Spleen (tissue), 11 donors: ENCODE measurements around the gene KRTAP12-1. TPM values are rescaled to one million over a fixed set of nuclear protein-coding genes. Genes with fewer than 3 reads are reported as not detected.

Experiments used
- DNase-seq: peaks from one replicate; pipeline ENCODE4 v3.0.0-alpha.2; 2020
- H3K27ac ChIP-seq, 8 donors: fragments of 200-600 bp; sonication (generic) in 7 of 8; 1 replicate in 4 of 8; 2 replicates in 4 of 8; pipeline versions ENCODE4 v1.5.0 to v1.8.0; 2016 to 2021; ENCODE audit warnings: inconsistent platforms in 4 of 8, mild to moderate bottlenecking in 4 of 8, moderate library complexity in 1 of 8
- H3K27me3 ChIP-seq, 7 donors: fragments of 200-600 bp; sonication (generic) in 6 of 7; replicated peaks in 1 of 7; 1 replicate in 4 of 7; 2 replicates in 3 of 7; pipeline versions ENCODE4 v1.5.0 to v1.8.0; 2016 to 2021; ENCODE audit warnings: inconsistent platforms in 3 of 7, mild to moderate bottlenecking in 1 of 7
- H3K36me3 ChIP-seq, 6 donors: fragments of 200-600 bp; sonication (generic) in 5 of 6; 1 replicate in 4 of 6; 2 replicates in 2 of 6; pipeline versions ENCODE4 v1.5.0 to v1.8.0; 2016 to 2021; ENCODE audit warnings: inconsistent platforms in 2 of 6
- H3K4me1 ChIP-seq, 6 donors: fragments of 200-600 bp; sonication (generic) in 5 of 6; 1 replicate in 3 of 6; 2 replicates in 3 of 6; pipeline versions ENCODE4 v1.5.0 to v1.8.0; 2016 to 2021; ENCODE audit warnings: inconsistent platforms in 3 of 6
- H3K4me3 ChIP-seq, 8 donors: fragments of 200-600 bp; sonication (generic) in 7 of 8; 1 replicate in 4 of 8; 2 replicates in 4 of 8; pipeline versions ENCODE4 v1.5.0 to v1.8.0; 2016 to 2021; ENCODE audit warnings: inconsistent platforms in 4 of 8, mild to moderate bottlenecking in 4 of 8, moderate library complexity in 2 of 8
- H3K9me3 ChIP-seq, 8 donors: fragments of 200-600 bp; sonication (generic) in 7 of 8; 1 replicate in 4 of 8; 2 replicates in 4 of 8; pipeline versions ENCODE4 v1.5.0 to v1.8.0; 2016 to 2021; ENCODE audit warnings: inconsistent platforms in 4 of 8
- POLR2A ChIP-seq, 3 donors: fragments of 450-650 bp; IDR thresholded peaks; one replicate each; pipeline ENCODE4 v1.5.1; 2017; ENCODE audit warnings: antibody characterized with exemption in 3 of 3, mild to moderate bottlenecking in 1 of 3
- POLR2AphosphoS5 ChIP-seq, 3 donors: sonication (generic); formaldehyde crosslinking; IDR thresholded peaks; one replicate each; pipeline ENCODE4 v1.5.1; 2017; ENCODE audit warnings: antibody characterized with exemption in 3 of 3
- WGBS, 5 donors: extraction: QIAGEN DNeasy Blood & Tissue Kit in 3 of 5; methylation state at CpG; one replicate each; pipeline versions ENCODE4 v1.1.5 to v1.1.7; 2013 to 2018; 5-methylcytosine and 5-hydroxymethylcytosine counted together
- intact Hi-C: fragments of 100-400 bp; cut with DNase I; formaldehyde crosslinking; loops from one replicate; pipeline ENCODE4 v1.15.0; 2023; ENCODE audit warnings: low total_unique reads
- polyA plus RNA-seq, 3 donors: library from polyadenylated mRNA; stranded (reverse); fragments of 200-250 nt; gene quantifications; one replicate each; pipeline ENCODE4 v1.2.1, GENCODE V29; 2013
- total RNA-seq, 7 donors: library from RNA; depleted of rRNA in 3 of 7; stranded (reverse); fragments of >200 nt in 3 of 7; fragmentation: NEBNext Ultra II Directional in 4 of 7; extraction: Animal tissue kit (Norgen Biotek cat#: 25700) in 4 of 7; gene quantifications; one replicate each; pipeline versions ENCODE4 v1.1.0 to v1.2.1, GENCODE V29; 2016 to 2021
- TF ChIP-seq, protein P1 (sequence below), 11 experiments: fragments of 200-600 bp in 7 of 11; fragments of 450-650 bp in 4 of 11; sonication (generic) in 4 of 11; IDR thresholded peaks in 8 of 11; conservative IDR thresholded peaks in 3 of 11; 1 replicate in 7 of 11; 2 replicates in 4 of 11; pipeline versions ENCODE4 v1.4.0 to v1.8.0; 2016 to 2021; ENCODE audit warnings: antibody characterized with exemption in 11 of 11, inconsistent platforms in 4 of 11, mild to moderate bottlenecking in 1 of 11
- donor health status: healthy with polysubstance abuse.
- donor health status: DM: no; HTN: no; CAD: no; lungs with moderate emphysema.
- donor health status: DM: no; HTN: no; CAD: no.
- donor health status: Bipolar disorder and iron deficiency.
- donor health status: healthy.
- donor health status: DM: no; HTN: no; CAD: no.
- donor health status: DM: yes; HTN: yes; CAD: no.

KRTAP12-1 gene
- total and polyA plus RNA-seq, 10 donors: not detected

DNA sequence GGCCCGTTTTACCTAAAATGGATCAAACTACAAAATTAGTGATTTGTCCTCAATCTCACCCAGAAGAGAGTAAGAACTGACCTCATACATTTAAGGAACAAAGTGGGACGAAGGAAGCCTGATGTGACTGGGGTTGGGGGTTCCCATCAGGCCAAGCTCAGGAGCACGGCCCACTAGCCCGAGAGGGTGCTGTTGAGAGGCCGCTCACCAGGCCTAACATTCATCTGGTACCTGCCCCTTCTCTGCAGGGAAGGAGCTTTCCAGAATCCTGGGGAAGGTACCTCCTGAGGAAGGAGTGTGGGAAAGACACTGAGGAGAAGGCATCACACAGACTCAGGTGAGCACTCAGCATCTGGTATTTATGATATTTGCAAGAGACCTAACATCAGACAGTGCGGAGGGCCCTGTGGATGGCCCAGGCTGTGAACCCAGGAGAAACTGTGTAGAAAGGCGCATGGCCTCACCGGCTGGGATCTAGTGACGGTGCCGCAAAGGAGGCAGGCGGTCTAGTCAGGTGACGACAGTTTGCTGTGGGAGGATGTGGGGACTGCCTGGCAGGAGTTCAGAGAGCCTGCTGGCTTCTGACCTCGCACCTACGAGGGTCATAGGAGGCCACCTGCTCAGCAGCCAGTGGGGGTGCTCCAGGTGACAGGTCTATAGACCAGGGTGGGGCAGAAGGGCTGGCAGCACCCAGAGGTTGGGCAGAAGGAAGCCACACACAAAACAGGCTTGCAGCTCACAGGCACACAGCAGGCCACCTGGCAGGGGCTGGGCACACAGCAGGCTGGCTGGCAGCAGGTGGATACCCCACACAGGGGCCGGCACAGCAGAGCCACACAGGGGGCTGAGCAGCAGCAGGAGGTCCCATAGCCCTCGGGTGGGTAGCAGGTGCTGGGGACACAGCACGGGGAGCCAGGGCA, 28.0 kb downstream of the KRTAP12-1 start:
- Histone ChIP-seq H3K27me3 (peaks cover 0 to 22% (median 0%) of the 10 kb centered on the region in 7 donors), H3K9me3 (peaks cover 0 to 23% (median 14%) of the 10 kb centered on the region in 8 donors), H3K27ac (peak overlapping the region in 7 of 8 donors; percentile 22 to 80 (median 52)), H3K4me1 (peaks cover 0 to 20% (median 5%) of the 10 kb centered on the region in 6 donors), H3K36me3 (no peaks in the 10 kb centered on the region), H3K4me3 (no peak overlapping the region)
- TF ChIP-seq, protein P1, sequence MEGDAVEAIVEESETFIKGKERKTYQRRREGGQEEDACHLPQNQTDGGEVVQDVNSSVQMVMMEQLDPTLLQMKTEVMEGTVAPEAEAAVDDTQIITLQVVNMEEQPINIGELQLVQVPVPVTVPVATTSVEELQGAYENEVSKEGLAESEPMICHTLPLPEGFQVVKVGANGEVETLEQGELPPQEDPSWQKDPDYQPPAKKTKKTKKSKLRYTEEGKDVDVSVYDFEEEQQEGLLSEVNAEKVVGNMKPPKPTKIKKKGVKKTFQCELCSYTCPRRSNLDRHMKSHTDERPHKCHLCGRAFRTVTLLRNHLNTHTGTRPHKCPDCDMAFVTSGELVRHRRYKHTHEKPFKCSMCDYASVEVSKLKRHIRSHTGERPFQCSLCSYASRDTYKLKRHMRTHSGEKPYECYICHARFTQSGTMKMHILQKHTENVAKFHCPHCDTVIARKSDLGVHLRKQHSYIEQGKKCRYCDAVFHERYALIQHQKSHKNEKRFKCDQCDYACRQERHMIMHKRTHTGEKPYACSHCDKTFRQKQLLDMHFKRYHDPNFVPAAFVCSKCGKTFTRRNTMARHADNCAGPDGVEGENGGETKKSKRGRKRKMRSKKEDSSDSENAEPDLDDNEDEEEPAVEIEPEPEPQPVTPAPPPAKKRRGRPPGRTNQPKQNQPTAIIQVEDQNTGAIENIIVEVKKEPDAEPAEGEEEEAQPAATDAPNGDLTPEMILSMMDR (IDR thresholded peaks at IDR 0.05 in 8 of 11, conservative IDR thresholded peaks at IDR 0.05 in 3 of 11): no peak
- TF ChIP-seq POLR2AphosphoS5 (IDR thresholded peaks at IDR 0.05): peak in 2 of 3 donors; percentile 29 to 48
- no peak for DNase-seq
- intact Hi-C loops: no loop called here
- 75 to 84% (median 82%) methylated on average over 17 of the region's 17 CpGs for WGBS, 5 donors

DNA sequence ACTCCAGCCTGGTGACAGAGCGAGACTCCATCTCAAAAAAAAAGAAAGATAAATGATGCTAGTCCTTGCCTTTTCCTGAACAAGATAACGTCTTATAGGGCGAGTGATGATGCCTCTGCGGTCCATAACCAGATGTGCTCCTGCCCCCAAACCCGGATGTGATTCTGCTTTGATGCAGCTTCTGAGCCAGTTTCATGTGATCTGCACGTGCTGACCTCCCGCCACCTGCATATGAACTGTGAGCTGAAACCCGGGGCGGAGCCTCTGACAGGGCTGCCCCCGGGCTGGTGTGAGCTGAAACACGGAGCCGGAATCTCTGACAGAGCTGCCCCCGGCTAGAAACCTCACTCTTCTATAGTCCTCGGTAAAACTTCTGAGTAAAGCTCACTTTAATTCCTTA, 28.8 kb downstream of the KRTAP12-1 start:
- H3K27me3 ChIP-seq: peaks cover 0 to 24% (median 0%) of the 10 kb centered on the region in 7 donors
- WGBS, 5 donors: 70 to 80% (median 74%) methylated on average over 14 of the region's 14 CpGs
- peaks cover 0 to 12% (median 1%) of the 10 kb centered on the region in 6 donors for H3K4me1 ChIP-seq
- intact Hi-C loops: no loop called here
- H3K9me3 ChIP-seq: peaks cover 0 to 23% (median 14%) of the 10 kb centered on the region in 8 donors
- DNase-seq: no peak
- TF ChIP-seq POLR2AphosphoS5 (IDR thresholded peaks at IDR 0.05) (no peak), POLR2A (IDR thresholded peaks at IDR 0.05) (no peak)
- TF ChIP-seq, protein P1 (IDR thresholded peaks at IDR 0.05 in 8 of 11, conservative IDR thresholded peaks at IDR 0.05 in 3 of 11): no peak
- H3K36me3 ChIP-seq: no peaks in the 10 kb centered on the region
- H3K27ac ChIP-seq: no peak overlapping the region
- H3K4me3 ChIP-seq: no peak overlapping the region

DNA sequence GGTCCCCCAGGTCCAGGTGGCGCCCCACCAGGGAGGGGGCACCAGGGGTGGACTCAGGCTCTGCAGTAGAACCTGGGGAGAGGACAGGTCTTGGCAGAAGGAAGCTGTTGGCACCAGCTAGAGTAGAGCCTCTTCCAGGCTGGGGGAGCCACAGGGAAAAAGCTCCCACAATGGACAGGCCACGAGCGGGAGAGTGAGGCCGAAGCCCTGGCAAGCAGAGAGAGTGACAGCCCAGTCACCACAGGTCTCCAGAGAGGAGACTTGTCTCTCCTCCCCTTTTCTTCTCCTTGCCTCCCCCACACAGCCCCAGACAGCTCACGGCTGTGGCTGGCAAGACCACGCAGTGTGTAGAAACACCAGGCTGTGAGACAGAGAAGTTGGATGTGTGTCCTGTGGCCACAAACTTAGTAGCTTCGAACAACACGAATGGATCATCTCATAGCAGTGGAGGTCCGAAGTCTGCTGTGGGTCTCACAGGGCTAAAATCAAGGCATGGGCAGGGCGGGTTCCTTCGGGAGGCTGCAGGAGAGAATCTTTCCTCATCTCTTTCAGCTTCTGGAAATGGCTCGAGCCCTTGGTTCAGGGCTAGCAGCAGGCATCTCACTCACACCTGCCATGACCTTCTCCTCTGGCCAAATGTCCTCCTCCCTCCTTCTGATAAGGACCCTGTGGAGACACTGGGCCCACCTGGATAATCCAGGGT, 30.8 kb downstream of the KRTAP12-1 start:
- H3K36me3 ChIP-seq: no peaks in the 10 kb centered on the region
- no peaks in the 10 kb centered on the region for H3K4me1 ChIP-seq
- DNase-seq: no peak
- H3K27ac ChIP-seq: no peak overlapping the region
- TF ChIP-seq, protein P1 (IDR thresholded peaks at IDR 0.05 in 8 of 11, conservative IDR thresholded peaks at IDR 0.05 in 3 of 11): no peak
- no peak for TF ChIP-seq POLR2AphosphoS5 (IDR thresholded peaks at IDR 0.05)
- intact Hi-C loops: no loop called here
- H3K27me3 ChIP-seq: peaks cover 0 to 35% (median 0%) of the 10 kb centered on the region in 7 donors
- WGBS, 5 donors: 84 to 91% (median 90%) methylated on average over 12 of the region's 12 CpGs
- peaks cover 0 to 8% (median 5%) of the 10 kb centered on the region in 8 donors for H3K9me3 ChIP-seq
- H3K4me3 ChIP-seq: no peak overlapping the region
